PC-3 (cell line): ENCODE measurements around the gene ZNF318. TPM values are rescaled to one million over a fixed set of nuclear protein-coding genes. Genes with fewer than 3 reads are reported as not detected.
"Not testable (repeated sequence)": the region's sequence is repeated elsewhere in the genome, so short reads cannot be mapped to it uniquely, and the experiment has no call there.

Experiments used
- ATAC-seq: fragments of 200-7000 bp; cut with Tn5 transposase; 2 replicates; pipeline ENCODE4 v1.9.1; 2020; ENCODE audit warnings: mild to moderate bottlenecking, moderate library complexity
- BruUV-seq: library from RNA; stranded (reverse); fragments of 400-500 nt; replicated peaks from 2 replicates; lab custom pipeline; 2021; lab: Mats Ljungman, UMichigan
- CTCF ChIA-PET: fragments of 300-600 bp; sonication (Branson Sonifier 250); formaldehyde crosslinking; loops from one replicate; lab custom pipeline; 2022; ENCODE audit warnings: antibody characterized with exemption; lab: Charles Lee
- POLR2A ChIA-PET: fragments of 300-600 bp; sonication (Branson Sonifier 250); formaldehyde crosslinking; loops from one replicate; lab custom pipeline; 2022; ENCODE audit warnings: antibody characterized with exemption; ENCODE audit not compliant: unreplicated experiment; lab: Charles Lee
- DNase-seq: peaks from one replicate; pipeline ENCODE4 v3.0.0-alpha.2; 2015
- H2AFZ ChIP-seq: fragments of 300-600 bp; sonication (generic); 2 replicates; pipeline ENCODE4 v1.6.0; 2016; ENCODE audit warnings: antibody characterized with exemption, low read length
- H3F3A ChIP-seq: fragments of 300-600 bp; sonication (generic); one replicate; pipeline ENCODE4 v1.6.0; 2017; ENCODE audit warnings: antibody characterized with exemption, low read length, control low read depth, mild to moderate bottlenecking; ENCODE audit not compliant: unreplicated experiment
- H3K27ac ChIP-seq: fragments of 300-600 bp; sonication (generic); 2 replicates; pipeline ENCODE4 v1.5.1; 2016; ENCODE audit warnings: mild to moderate bottlenecking, low read length
- H3K27me3 ChIP-seq: fragments of 300-600 bp; sonication (generic); 2 replicates; pipeline ENCODE4 v1.6.1; 2016; ENCODE audit warnings: low read length, mixed read lengths
- H3K36me3 ChIP-seq: fragments of 300-600 bp; sonication (generic); 2 replicates; pipeline ENCODE4 v1.6.1; 2016; ENCODE audit warnings: low read depth, mixed run types, low read length, mixed read lengths
- H3K4me1 ChIP-seq: fragments of 300-600 bp; sonication (generic); 2 replicates; pipeline ENCODE4 v1.5.1; 2016; ENCODE audit warnings: low read length; ENCODE audit not compliant: insufficient read depth
- H3K4me2 ChIP-seq: fragments of 300-600 bp; sonication (generic); 2 replicates; pipeline ENCODE4 v1.6.0; 2016; ENCODE audit warnings: low read length
- H3K4me3 ChIP-seq: fragments of 300-600 bp; sonication (generic); 2 replicates; pipeline ENCODE4 v1.5.1; 2016; ENCODE audit warnings: mild to moderate bottlenecking, low read length, mixed read lengths
- H3K79me2 ChIP-seq: fragments of 300-600 bp; sonication (generic); 2 replicates; pipeline ENCODE4 v1.6.1; 2017; ENCODE audit warnings: low read length, mixed read lengths
- H3K9ac ChIP-seq: fragments of 300-600 bp; sonication (generic); 2 replicates; pipeline ENCODE4 v1.6.0; 2016; ENCODE audit warnings: mild to moderate bottlenecking, low read length
- H3K9me2 ChIP-seq: fragments of 300-600 bp; sonication (generic); replicated peaks from 2 replicates; pipeline ENCODE4 v1.6.1; 2016; ENCODE audit warnings: mixed run types, low read length, mixed read lengths
- H3K9me3 ChIP-seq: fragments of 300-600 bp; sonication (generic); 2 replicates; pipeline ENCODE4 v1.6.1; 2016; ENCODE audit warnings: low read length, mixed read lengths
- H4K20me1 ChIP-seq: fragments of 300-600 bp; sonication (generic); 2 replicates; pipeline ENCODE4 v1.6.1; 2016; ENCODE audit warnings: low read length, mixed read lengths
- EZH2 ChIP-seq: fragments of 300-600 bp; sonication (generic); IDR thresholded peaks from one replicate; pipeline ENCODE4 v1.6.1; 2017; ENCODE audit warnings: antibody characterized with exemption, mild to moderate bottlenecking, low read length; ENCODE audit not compliant: unreplicated experiment
- EZH2phosphoT487 ChIP-seq: fragments of 300-600 bp; sonication (generic); IDR thresholded peaks from 2 replicates; pipeline ENCODE4 v1.6.1; 2018; ENCODE audit warnings: mild to moderate bottlenecking, antibody characterized with exemption, low read length, borderline replicate concordance
- intact Hi-C: fragments of 100-400 bp; cut with micrococcal nuclease; formaldehyde crosslinking; loops from 2 replicates; pipeline ENCODE4 v1.9.0; 2023
- total RNA-seq: library from RNA; depleted of rRNA; stranded (reverse); fragments of >200 nt; gene quantifications from 2 replicates; pipeline ENCODE4 v1.2.3, GENCODE V29; 2014
- TF ChIP-seq, protein P1 (sequence below): fragments of 300-600 bp; sonication (generic); conservative IDR thresholded peaks from 2 replicates; pipeline ENCODE4 v1.5.1; 2017; ENCODE audit warnings: antibody characterized with exemption, low read depth, mild to moderate bottlenecking, low read length

ZNF318 gene
- total RNA-seq, 1 experiment from 2014 or later, result 8.2 TPM

DNA sequence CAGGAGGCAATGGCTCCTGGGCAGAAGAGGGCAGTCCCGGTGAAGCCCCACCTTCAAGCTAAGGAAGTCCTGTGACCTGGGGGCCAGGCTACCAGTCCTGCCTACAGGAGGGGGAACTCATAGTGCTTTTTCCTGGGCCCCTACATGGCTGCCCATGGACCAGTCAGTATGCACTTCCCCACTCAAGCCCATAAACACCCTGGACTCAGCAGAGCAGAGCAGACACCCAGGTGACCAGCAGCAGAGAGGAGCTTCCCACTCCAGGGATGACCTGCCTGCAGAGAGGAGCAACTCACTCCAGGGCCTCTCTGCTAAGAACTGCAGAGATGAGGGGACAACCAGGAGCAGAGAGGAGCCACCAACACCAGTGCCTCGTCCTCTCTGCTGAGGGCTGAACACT, 43.6 kb upstream of the ZNF318 start:
- H3K27me3 ChIP-seq, result no peaks in the 10 kb centered on the region
- H3K27ac ChIP-seq, result no peak overlapping the region
- ATAC-seq (no peak), DNase-seq (no peak)
- H3K4me1 ChIP-seq, result no peaks in the 10 kb centered on the region
- POLR2A ChIA-PET, result no interaction called here
- H3K9ac ChIP-seq, result no peak overlapping the region
- H3F3A ChIP-seq, result no peaks in the 10 kb centered on the region
- TF ChIP-seq EZH2phosphoT487 (no peak), EZH2 (no peak)
- TF ChIP-seq, protein P1, sequence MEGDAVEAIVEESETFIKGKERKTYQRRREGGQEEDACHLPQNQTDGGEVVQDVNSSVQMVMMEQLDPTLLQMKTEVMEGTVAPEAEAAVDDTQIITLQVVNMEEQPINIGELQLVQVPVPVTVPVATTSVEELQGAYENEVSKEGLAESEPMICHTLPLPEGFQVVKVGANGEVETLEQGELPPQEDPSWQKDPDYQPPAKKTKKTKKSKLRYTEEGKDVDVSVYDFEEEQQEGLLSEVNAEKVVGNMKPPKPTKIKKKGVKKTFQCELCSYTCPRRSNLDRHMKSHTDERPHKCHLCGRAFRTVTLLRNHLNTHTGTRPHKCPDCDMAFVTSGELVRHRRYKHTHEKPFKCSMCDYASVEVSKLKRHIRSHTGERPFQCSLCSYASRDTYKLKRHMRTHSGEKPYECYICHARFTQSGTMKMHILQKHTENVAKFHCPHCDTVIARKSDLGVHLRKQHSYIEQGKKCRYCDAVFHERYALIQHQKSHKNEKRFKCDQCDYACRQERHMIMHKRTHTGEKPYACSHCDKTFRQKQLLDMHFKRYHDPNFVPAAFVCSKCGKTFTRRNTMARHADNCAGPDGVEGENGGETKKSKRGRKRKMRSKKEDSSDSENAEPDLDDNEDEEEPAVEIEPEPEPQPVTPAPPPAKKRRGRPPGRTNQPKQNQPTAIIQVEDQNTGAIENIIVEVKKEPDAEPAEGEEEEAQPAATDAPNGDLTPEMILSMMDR, result no peak
- H3K9me3 ChIP-seq, result no peaks in the 10 kb centered on the region
- no peaks in the 10 kb centered on the region for H3K36me3 ChIP-seq
- H4K20me1 ChIP-seq, result no peaks in the 10 kb centered on the region
- no peaks in the 10 kb centered on the region for H3K9me2 ChIP-seq
- H3K4me3 ChIP-seq, result no peak overlapping the region
- no peak overlapping the region for H2AFZ ChIP-seq
- CTCF ChIA-PET, result no interaction called here
- no TSS peak for BruUV-seq
- H3K79me2 ChIP-seq, result no peaks in the 10 kb centered on the region
- H3K4me2 ChIP-seq, result no peak overlapping the region
- intact Hi-C loops, result no loop called here

DNA sequence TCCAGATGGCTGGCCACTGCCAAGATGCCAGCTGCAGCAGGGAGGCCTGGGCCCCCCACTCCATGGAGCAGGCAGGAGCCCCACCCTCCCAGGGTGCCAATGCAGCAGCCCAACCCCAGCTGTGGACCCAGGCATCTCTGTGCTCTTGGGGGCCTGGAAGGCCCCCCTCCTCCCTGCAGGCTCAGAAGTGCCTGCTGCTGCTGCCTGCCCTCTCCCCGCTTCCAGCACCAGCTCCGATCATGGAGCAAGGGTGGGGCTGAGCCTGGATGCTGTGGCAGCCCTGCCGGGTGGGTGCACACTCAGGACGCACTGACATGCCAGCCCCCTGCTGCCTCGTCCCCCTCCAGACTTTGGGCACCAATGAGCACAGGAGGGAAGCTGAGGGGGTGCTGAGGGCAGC, 43.1 kb upstream of the ZNF318 start:
- ATAC-seq, result no peak
- no peak overlapping the region for H3K4me3 ChIP-seq
- no peak overlapping the region for H2AFZ ChIP-seq
- H3K36me3 ChIP-seq, result no peaks in the 10 kb centered on the region
- H3K9me3 ChIP-seq, result no peaks in the 10 kb centered on the region
- H3K9me2 ChIP-seq, result no peaks in the 10 kb centered on the region
- H3K9ac ChIP-seq, result no peak overlapping the region
- no peaks in the 10 kb centered on the region for H4K20me1 ChIP-seq
- H3K79me2 ChIP-seq, result no peaks in the 10 kb centered on the region
- H3K27me3 ChIP-seq, result no peaks in the 10 kb centered on the region
- no peaks in the 10 kb centered on the region for H3K4me1 ChIP-seq
- ChIA-PET POLR2A (no interaction called here), CTCF (no interaction called here)
- no TSS peak for BruUV-seq
- H3K27ac ChIP-seq, result no peak overlapping the region
- intact Hi-C loops, result no loop called here
- DNase-seq, result no peak
- H3K4me2 ChIP-seq, result no peak overlapping the region
- TF ChIP-seq EZH2phosphoT487 (no peak), EZH2 (no peak)
- TF ChIP-seq, protein P1, result no peak
- H3F3A ChIP-seq, result no peaks in the 10 kb centered on the region

DNA sequence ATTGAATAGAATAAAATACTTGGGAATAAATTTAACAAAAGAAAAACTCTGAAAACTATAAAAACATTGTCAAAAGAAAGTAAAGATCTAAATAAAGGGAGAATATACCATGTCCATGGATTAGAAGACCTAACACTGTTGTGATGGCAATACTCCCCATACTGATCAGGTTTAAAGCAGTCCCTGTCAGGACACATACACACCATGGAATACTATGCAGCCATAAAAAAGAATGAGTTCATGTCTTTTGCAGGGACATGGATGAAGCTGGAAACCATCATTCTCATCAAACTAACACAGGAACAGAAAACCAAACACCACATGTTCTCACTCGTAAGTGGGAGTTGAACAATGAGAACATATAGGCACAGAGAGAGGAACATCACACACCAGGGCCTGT, 41.3 kb upstream of the ZNF318 start:
- H3K27ac ChIP-seq, H3K4me3 ChIP-seq, BruUV-seq, H3F3A ChIP-seq, H4K20me1 ChIP-seq, POLR2A ChIA-PET, H3K4me1 ChIP-seq, H3K79me2 ChIP-seq, CTCF ChIA-PET, H3K9me2 ChIP-seq, H3K9ac ChIP-seq, H2AFZ ChIP-seq, H3K9me3 ChIP-seq, intact Hi-C loops, H3K4me2 ChIP-seq, H3K27me3 ChIP-seq, H3K36me3 ChIP-seq, ATAC-seq, DNase-seq: not testable (repeated sequence)
